CD14-positive monocyte (primary cell): ENCODE data around the gene ROBO2. TPM values are rescaled to one million over a fixed set of nuclear protein-coding genes. Genes with fewer than 3 reads are reported as not detected.

Experiments
- DNase-seq, 3 donors: peaks; one replicate each; pipeline ENCODE4 v3.0.0-alpha.2; 2011 to 2022
- H2AFZ ChIP-seq: 2 replicates; pipeline ENCODE4 v1.6.0; 2012; ENCODE audit warnings: mild to moderate bottlenecking, low read depth, low read length, inconsistent platforms; ENCODE audit not compliant: insufficient read depth, poor library complexity, severe bottlenecking
- H3K27ac ChIP-seq, 2 donors: 1 replicate in 1 of 2; 2 replicates in 1 of 2; pipeline ENCODE4 v1.5.1; 2012 to 2013; ENCODE audit warnings: low read length in 2 of 2, control low read depth in 1 of 2, inconsistent platforms in 1 of 2, low read depth in 1 of 2, mild to moderate bottlenecking in 1 of 2
- H3K27me3 ChIP-seq, 2 donors: one replicate each; pipeline versions ENCODE4 v1.6.0 to v1.6.1; 2011 to 2013; ENCODE audit warnings: low read length in 2 of 2; ENCODE audit not compliant: control insufficient read depth in 2 of 2, insufficient read depth in 2 of 2
- H3K36me3 ChIP-seq, 2 donors: replicated peaks in 1 of 2; 1 replicate in 1 of 2; 2 replicates in 1 of 2; pipeline versions ENCODE4 v1.5.1 to v1.6.1; 2012 to 2013; ENCODE audit warnings: low read length in 2 of 2, control low read depth in 1 of 2, inconsistent platforms in 1 of 2, mild to moderate bottlenecking in 1 of 2; ENCODE audit not compliant: insufficient read depth in 2 of 2, control insufficient read depth in 1 of 2
- H3K4me1 ChIP-seq, 2 donors: 1 replicate in 1 of 2; 2 replicates in 1 of 2; pipeline versions ENCODE4 v1.5.1 to v1.6.1; 2012 to 2013; ENCODE audit warnings: low read length in 2 of 2, control low read depth in 1 of 2, inconsistent platforms in 1 of 2, mild to moderate bottlenecking in 1 of 2, moderate library complexity in 1 of 2; ENCODE audit not compliant: insufficient read depth in 2 of 2, control insufficient read depth in 1 of 2
- H3K4me2 ChIP-seq: replicated peaks from 2 replicates; pipeline ENCODE3; 2012; ENCODE audit warnings: low read length, moderate library complexity, mild to moderate bottlenecking; ENCODE audit not compliant: poor library complexity, severe bottlenecking; ENCODE audit errors: extremely low read depth
- H3K4me3 ChIP-seq, 3 experiments: fragments of 200-600 bp in 1 of 3; sonication (generic) in 1 of 3; replicated peaks in 1 of 3; 1 replicate in 2 of 3; 2 replicates in 1 of 3; pipeline ENCODE4 v1.5.1; 2011 to 2013; ENCODE audit warnings: low read length in 3 of 3, mild to moderate bottlenecking in 3 of 3, control low read depth in 2 of 3, low read depth in 2 of 3, inconsistent platforms in 1 of 3, moderate library complexity in 1 of 3
- H3K79me2 ChIP-seq: 2 replicates; pipeline ENCODE4 v1.6.0; 2012; ENCODE audit warnings: mild to moderate bottlenecking, control low read depth, inconsistent platforms, low read length, moderate library complexity; ENCODE audit not compliant: insufficient read depth
- H3K9ac ChIP-seq: 2 replicates; pipeline ENCODE4 v1.6.0; 2017; ENCODE audit warnings: low read length, mild to moderate bottlenecking; ENCODE audit not compliant: insufficient read depth, poor library complexity, severe bottlenecking
- H3K9me3 ChIP-seq, 2 donors: replicated peaks in 1 of 2; 1 replicate in 1 of 2; 2 replicates in 1 of 2; pipeline versions ENCODE4 v1.5.1 to v1.6.1; 2012 to 2013; ENCODE audit warnings: low read length in 2 of 2, control low read depth in 1 of 2; ENCODE audit not compliant: control insufficient read depth in 1 of 2, insufficient read depth in 1 of 2
- H4K20me1 ChIP-seq: 2 replicates; pipeline ENCODE4 v1.6.0; 2012; ENCODE audit warnings: mild to moderate bottlenecking, low read length, control low read depth, moderate library complexity; ENCODE audit not compliant: insufficient read depth
- H3K27ac Mint-ChIP-seq, 7 donors: one replicate each; pipeline ENCODE4 v1.8.0; 2020; ENCODE audit warnings: mild to moderate bottlenecking in 7 of 7, mixed read lengths in 7 of 7, moderate library complexity in 6 of 7, inconsistent platforms in 2 of 7
- H3K27me3 Mint-ChIP-seq, 3 donors: one replicate each; pipeline ENCODE4 v1.8.0; 2021 to 2022; ENCODE audit warnings: low read depth in 3 of 3, mild to moderate bottlenecking in 3 of 3, mixed read lengths in 3 of 3, moderate library complexity in 3 of 3, inconsistent platforms in 1 of 3
- H3K36me3 Mint-ChIP-seq, 2 donors: one replicate each; pipeline ENCODE4 v1.8.0; 2020; ENCODE audit warnings: mixed read lengths in 2 of 2, inconsistent platforms in 1 of 2, mild to moderate bottlenecking in 1 of 2
- H3K4me1 Mint-ChIP-seq: one replicate; pipeline ENCODE4 v1.8.0; 2020; ENCODE audit warnings: mild to moderate bottlenecking, mixed read lengths
- H3K4me3 Mint-ChIP-seq, 2 donors: one replicate each; pipeline ENCODE4 v1.8.0; 2020; ENCODE audit warnings: mild to moderate bottlenecking in 2 of 2, mixed read lengths in 2 of 2, moderate library complexity in 1 of 2
- H3K9me3 Mint-ChIP-seq, 7 donors: one replicate each; pipeline ENCODE4 v1.8.0; 2020 to 2022; ENCODE audit warnings: mixed read lengths in 7 of 7, mild to moderate bottlenecking in 6 of 7, moderate library complexity in 6 of 7, inconsistent platforms in 2 of 7
- WGBS: methylation state at CpG from one replicate; pipeline ENCODE4 v1.1.5; 2013; ENCODE audit warnings: missing lambda C conversion rate; ENCODE audit not compliant: insufficient coverage; 5-methylcytosine and 5-hydroxymethylcytosine counted together
- intact Hi-C, 2 donors: fragments of 100-400 bp; cut with micrococcal nuclease; formaldehyde crosslinking; loops; one replicate each; pipeline versions ENCODE4 v1.15.0 to v1.15.1; 2023
- polyA plus RNA-seq, 3 donors: library from polyadenylated mRNA; depleted of rRNA in 1 of 3; unstranded in 2 of 3; stranded (reverse) in 1 of 3; fragments of 300-500 nt in 2 of 3; fragments of >200 nt in 1 of 3; fragmentation: Illumina TruSeq in 2 of 3; gene quantifications; 1 replicate in 2 of 3; 2 replicates in 1 of 3; pipeline ENCODE4 v1.2.3, GENCODE V29; 2012 to 2021
- TF ChIP-seq, protein P1 (sequence below): fragments of 200-600 bp; IDR thresholded peaks from one replicate; pipeline ENCODE4 v1.8.0; 2022; ENCODE audit warnings: antibody characterized with exemption, mild to moderate bottlenecking

Gene ROBO2
- polyA plus RNA-seq, 3 donors: not detected

DNA sequence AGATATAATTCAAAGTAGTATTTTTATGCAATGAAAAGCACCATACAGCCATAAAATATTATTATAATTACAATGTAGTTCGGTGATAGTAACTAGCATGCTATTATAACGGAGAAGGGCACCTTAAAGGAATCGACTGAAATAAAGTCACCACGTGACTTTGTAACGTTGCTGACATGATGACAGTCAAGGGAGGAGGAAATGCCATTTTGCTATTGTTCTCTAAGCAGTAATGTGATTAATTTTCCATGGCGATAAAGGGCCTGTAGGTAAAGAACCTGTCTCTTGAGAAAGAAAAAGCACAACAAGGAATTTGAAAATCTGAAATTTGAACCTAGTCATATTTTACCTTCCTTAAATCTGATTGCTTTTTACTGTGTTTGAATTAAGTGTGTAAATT, 526.2 kb downstream of the ROBO2 start:
- DNase-seq: no peak

DNA sequence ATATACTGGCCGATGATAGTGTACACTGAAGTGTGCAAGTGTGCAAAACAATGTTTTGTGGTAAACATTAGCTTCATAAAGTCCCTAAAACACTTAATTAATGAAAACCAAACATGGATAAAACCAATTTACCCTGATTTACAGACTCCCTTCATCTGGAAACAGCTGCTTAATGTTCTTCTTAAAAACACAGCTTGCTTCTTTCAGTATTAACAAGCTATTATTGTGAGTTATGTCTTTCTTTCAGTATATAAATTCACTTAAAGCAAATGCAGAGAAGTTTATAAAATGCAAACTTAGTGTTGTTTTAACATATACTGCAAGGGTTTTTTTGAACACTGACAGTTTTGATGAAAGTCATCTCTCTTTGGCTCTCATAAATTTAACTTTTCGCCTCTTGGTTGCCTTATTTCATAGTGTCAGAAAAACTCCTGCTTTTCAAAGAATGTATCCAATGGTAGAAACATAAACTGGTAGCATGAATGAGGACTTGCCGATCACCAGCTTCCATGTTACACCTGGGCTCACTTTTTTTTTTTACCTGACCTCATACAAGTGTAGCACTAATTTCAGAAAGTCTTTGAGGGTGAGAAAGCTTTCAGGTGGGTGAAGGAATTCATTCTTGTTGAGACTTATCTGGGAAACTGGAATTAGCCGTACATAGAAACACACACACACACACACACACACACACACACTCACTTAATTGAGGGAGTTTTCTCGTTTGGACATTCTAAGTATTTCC, 532.2 kb downstream of the ROBO2 start:
- H3K27ac Mint-ChIP-seq: no peak overlapping the region
- H3K9ac ChIP-seq: no peak overlapping the region
- no peaks in the 10 kb centered on the region for H3K79me2 ChIP-seq
- H3K27me3 Mint-ChIP-seq: no peaks in the 10 kb centered on the region
- H3K36me3 ChIP-seq: no peaks in the 10 kb centered on the region
- H3K4me3 Mint-ChIP-seq: no peak overlapping the region
- H3K27me3 ChIP-seq: no peaks in the 10 kb centered on the region
- no peaks in the 10 kb centered on the region for H3K9me3 ChIP-seq
- DNase-seq: no peak
- H3K4me1 ChIP-seq: no peaks in the 10 kb centered on the region
- TF ChIP-seq, protein P1, sequence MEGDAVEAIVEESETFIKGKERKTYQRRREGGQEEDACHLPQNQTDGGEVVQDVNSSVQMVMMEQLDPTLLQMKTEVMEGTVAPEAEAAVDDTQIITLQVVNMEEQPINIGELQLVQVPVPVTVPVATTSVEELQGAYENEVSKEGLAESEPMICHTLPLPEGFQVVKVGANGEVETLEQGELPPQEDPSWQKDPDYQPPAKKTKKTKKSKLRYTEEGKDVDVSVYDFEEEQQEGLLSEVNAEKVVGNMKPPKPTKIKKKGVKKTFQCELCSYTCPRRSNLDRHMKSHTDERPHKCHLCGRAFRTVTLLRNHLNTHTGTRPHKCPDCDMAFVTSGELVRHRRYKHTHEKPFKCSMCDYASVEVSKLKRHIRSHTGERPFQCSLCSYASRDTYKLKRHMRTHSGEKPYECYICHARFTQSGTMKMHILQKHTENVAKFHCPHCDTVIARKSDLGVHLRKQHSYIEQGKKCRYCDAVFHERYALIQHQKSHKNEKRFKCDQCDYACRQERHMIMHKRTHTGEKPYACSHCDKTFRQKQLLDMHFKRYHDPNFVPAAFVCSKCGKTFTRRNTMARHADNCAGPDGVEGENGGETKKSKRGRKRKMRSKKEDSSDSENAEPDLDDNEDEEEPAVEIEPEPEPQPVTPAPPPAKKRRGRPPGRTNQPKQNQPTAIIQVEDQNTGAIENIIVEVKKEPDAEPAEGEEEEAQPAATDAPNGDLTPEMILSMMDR: no peak
- peaks cover 0 to 3% (median 0%) of the 10 kb centered on the region in 7 donors for H3K9me3 Mint-ChIP-seq
- no peaks in the 10 kb centered on the region for H3K4me1 Mint-ChIP-seq
- WGBS: no CpG with 5 or more reads among the region's 5 CpGs
- H2AFZ ChIP-seq: no peak overlapping the region
- no peak overlapping the region for H3K4me3 ChIP-seq
- H3K27ac ChIP-seq: no peak overlapping the region
- H3K36me3 Mint-ChIP-seq: no peaks in the 10 kb centered on the region
- H3K4me2 ChIP-seq: no peak overlapping the region
- intact Hi-C loops: no loop called here
- H4K20me1 ChIP-seq: no peaks in the 10 kb centered on the region

More for the DNA sequence above, 526.2 kb downstream of the ROBO2 start:
- Histone ChIP-seq H4K20me1 (no peaks in the 10 kb centered on the region), H3K9ac (no peak overlapping the region), H3K79me2 (no peaks in the 10 kb centered on the region), H3K4me3 (no peak overlapping the region), H3K36me3 (no peaks in the 10 kb centered on the region), H3K9me3 (no peaks in the 10 kb centered on the region), H3K4me2 (no peak overlapping the region), H3K27ac (no peak overlapping the region), H3K27me3 (no peaks in the 10 kb centered on the region), H2AFZ (no peak overlapping the region), H3K4me1 (no peaks in the 10 kb centered on the region)
- Mint-ChIP-seq H3K27ac (no peak overlapping the region), H3K4me3 (no peak overlapping the region), H3K9me3 (peaks cover 0 to 3% (median 0%) of the 10 kb centered on the region in 7 donors), H3K27me3 (no peaks in the 10 kb centered on the region), H3K4me1 (no peaks in the 10 kb centered on the region), H3K36me3 (no peaks in the 10 kb centered on the region)
- WGBS: 82% methylated on average over 4 of the region's 6 CpGs
- intact Hi-C loops: no loop called here
- TF ChIP-seq, protein P1: no peak
